Trophoblast cell (in vitro differentiated cells and primary cell): ENCODE results near the gene SUSD3.
A peak's percentile ranks its signal among the peaks of the same experiment; 100 is the strongest.

ENCODE experiments used
- DNase-seq, 2 donors: peaks; one replicate each; pipeline ENCODE4 v3.0.0-alpha.2; 2016
- H2AFZ ChIP-seq: 2 replicates; pipeline ENCODE4 v1.6.1; 2013; ENCODE audit warnings: low read length, moderate library complexity, mild to moderate bottlenecking; ENCODE audit not compliant: insufficient read depth, poor library complexity
- H2AK5ac ChIP-seq: 2 replicates; pipeline ENCODE4 v1.6.1; 2013; ENCODE audit warnings: mild to moderate bottlenecking, low read length
- H2BK120ac ChIP-seq: 2 replicates; pipeline ENCODE4 v1.6.1; 2013; ENCODE audit warnings: low read length, mild to moderate bottlenecking, moderate library complexity; ENCODE audit not compliant: insufficient read depth, poor library complexity
- H2BK12ac ChIP-seq: 2 replicates; pipeline ENCODE4 v1.6.1; 2013; ENCODE audit warnings: mild to moderate bottlenecking, low read length, moderate library complexity
- H2BK5ac ChIP-seq: 2 replicates; pipeline ENCODE4 v1.6.1; 2013; ENCODE audit warnings: low read length, low read depth, moderate library complexity, mild to moderate bottlenecking; ENCODE audit not compliant: poor library complexity
- H3K14ac ChIP-seq: 2 replicates; pipeline ENCODE4 v1.6.1; 2013; ENCODE audit warnings: mild to moderate bottlenecking, low read length
- H3K18ac ChIP-seq: 2 replicates; pipeline ENCODE4 v1.6.1; 2013; ENCODE audit warnings: mild to moderate bottlenecking, low read length
- H3K23ac ChIP-seq: 2 replicates; pipeline ENCODE4 v1.6.1; 2013; ENCODE audit warnings: low read length
- H3K27ac ChIP-seq: 2 replicates; pipeline ENCODE4 v1.5.1; 2013; ENCODE audit warnings: low read depth, mild to moderate bottlenecking, inconsistent platforms, low read length, moderate library complexity
- H3K27me3 ChIP-seq: 2 replicates; pipeline ENCODE4 v1.6.1; 2013; ENCODE audit warnings: inconsistent platforms, mild to moderate bottlenecking, low read length, moderate library complexity; ENCODE audit not compliant: insufficient read depth
- H3K36me3 ChIP-seq, 2 experiments: 1 replicate in 1 of 2; 2 replicates in 1 of 2; pipeline ENCODE4 v1.6.1; 2013; ENCODE audit warnings: low read length in 2 of 2, mild to moderate bottlenecking in 2 of 2, moderate library complexity in 1 of 2; ENCODE audit not compliant: insufficient read depth in 2 of 2, control insufficient read depth in 1 of 2
- H3K4ac ChIP-seq: 2 replicates; pipeline ENCODE4 v1.6.1; 2013; ENCODE audit warnings: low read depth, mild to moderate bottlenecking, low read length, moderate library complexity
- H3K4me1 ChIP-seq, 2 experiments: 1 replicate in 1 of 2; 2 replicates in 1 of 2; pipeline ENCODE4 v1.6.1; 2013; ENCODE audit warnings: low read length in 2 of 2, mild to moderate bottlenecking in 2 of 2, moderate library complexity in 1 of 2; ENCODE audit not compliant: insufficient read depth in 2 of 2, control insufficient read depth in 1 of 2
- H3K4me2 ChIP-seq: 2 replicates; pipeline ENCODE4 v1.6.1; 2013; ENCODE audit warnings: inconsistent platforms, mild to moderate bottlenecking, low read length, moderate library complexity
- H3K4me3 ChIP-seq: 2 replicates; pipeline ENCODE4 v1.5.1; 2013; ENCODE audit warnings: mild to moderate bottlenecking, low read depth, low read length, inconsistent platforms
- H3K79me1 ChIP-seq: one replicate; pipeline ENCODE4 v1.6.1; 2013; ENCODE audit warnings: low read length
- H3K79me2 ChIP-seq: 2 replicates; pipeline ENCODE4 v1.6.1; 2013; ENCODE audit warnings: low read length, mild to moderate bottlenecking; ENCODE audit not compliant: control insufficient read depth, insufficient read depth, poor library complexity
- H3K9ac ChIP-seq: 2 replicates; pipeline ENCODE4 v1.6.1; 2013; ENCODE audit warnings: mild to moderate bottlenecking, low read length
- H3K9me3 ChIP-seq: 2 replicates; pipeline ENCODE4 v1.6.1; 2013; ENCODE audit warnings: low read depth, mild to moderate bottlenecking, control low read depth, inconsistent platforms, low read length; ENCODE audit not compliant: insufficient read depth
- H4K12ac ChIP-seq: 2 replicates; pipeline ENCODE4 v1.6.1; 2013; ENCODE audit warnings: low read depth, mild to moderate bottlenecking, low read length, moderate library complexity
- H4K8ac ChIP-seq: 2 replicates; pipeline ENCODE4 v1.6.1; 2013; ENCODE audit warnings: low read depth, mild to moderate bottlenecking, low read length, moderate library complexity
- H4K91ac ChIP-seq: one replicate; pipeline ENCODE4 v1.6.1; 2013; ENCODE audit warnings: low read depth, mild to moderate bottlenecking, low read length, moderate library complexity
- WGBS: extraction: QIAGEN DNeasy Blood & Tissue Kit; methylation state at CpG from one replicate; pipeline ENCODE4 v1.1.7; 2013; ENCODE audit warnings: missing lambda C conversion rate; ENCODE audit not compliant: insufficient read length, insufficient coverage; ENCODE audit errors: extremely low coverage; 5-methylcytosine and 5-hydroxymethylcytosine counted together

The SUSD3 gene

DNA sequence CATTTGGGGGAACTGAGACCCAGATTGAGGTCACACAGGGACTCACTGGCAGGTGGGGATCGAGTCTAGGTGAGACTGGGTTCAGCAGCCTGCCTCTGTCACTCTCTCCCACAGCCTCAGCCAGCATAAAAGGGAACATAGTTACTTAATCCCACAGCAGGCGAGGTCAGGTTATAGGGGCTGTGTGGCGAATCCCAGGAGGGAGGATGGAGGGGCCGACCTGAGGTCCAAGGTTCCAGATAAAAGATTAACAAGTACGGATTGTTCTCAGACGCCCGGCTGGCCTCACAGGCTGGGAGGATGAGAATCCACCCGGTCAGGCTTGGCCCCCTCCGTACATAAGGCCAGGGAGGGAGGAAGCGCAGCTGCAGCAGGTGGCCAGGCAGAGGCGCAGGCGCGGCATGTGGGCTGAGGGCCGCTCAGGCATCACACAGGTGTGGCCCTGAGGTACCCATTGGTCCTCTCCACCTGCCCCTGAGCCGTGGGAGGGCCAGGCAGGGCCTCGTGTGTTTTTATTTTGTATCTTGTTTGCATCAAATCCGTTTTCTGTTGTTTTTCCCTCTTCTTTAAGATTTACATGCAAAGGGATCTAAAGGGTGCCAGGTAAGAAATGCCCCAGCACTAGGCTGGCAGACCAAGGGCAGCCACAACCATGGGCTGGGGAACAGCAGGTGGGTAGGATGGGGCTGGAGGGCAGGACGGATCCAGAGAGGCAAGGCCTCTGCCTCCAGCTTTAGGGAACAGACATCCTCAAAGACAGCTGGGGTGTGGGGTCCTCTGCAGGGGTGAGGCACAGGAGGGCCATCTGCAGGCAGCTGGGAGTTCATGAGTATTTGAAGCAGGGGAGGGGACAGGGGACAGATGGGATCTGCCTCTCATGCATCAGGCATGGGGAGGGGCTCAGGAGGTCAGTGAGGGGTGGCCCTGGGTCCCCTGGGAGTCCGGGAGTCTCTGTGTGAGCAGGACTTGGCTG is 3.6 kb downstream of the SUSD3 start:
- no peak overlapping the region for H3K9ac ChIP-seq
- no peak overlapping the region for H3K14ac ChIP-seq
- no peaks in the 10 kb centered on the region for H3K9me3 ChIP-seq
- no peak overlapping the region for H2BK120ac ChIP-seq
- H4K91ac ChIP-seq = no peak overlapping the region
- H2BK5ac ChIP-seq = no peak overlapping the region
- peak in 1 of 2 donors; percentile 14 for DNase-seq
- no peak overlapping the region for H2AFZ ChIP-seq
- no peak overlapping the region for H3K4me3 ChIP-seq
- no peak overlapping the region for H3K18ac ChIP-seq
- H2AK5ac ChIP-seq = no peak overlapping the region
- WGBS = no CpG with 5 or more reads among the region's 19 CpGs
- H3K27ac ChIP-seq = no peak overlapping the region
- H3K4me1 ChIP-seq = peaks cover 4 to 5% of the 10 kb centered on the region in 2 experiments
- H3K4ac ChIP-seq = no peak overlapping the region
- H3K36me3 ChIP-seq = no peaks in the 10 kb centered on the region
- no peak overlapping the region for H2BK12ac ChIP-seq
- no peak overlapping the region for H3K4me2 ChIP-seq
- no peaks in the 10 kb centered on the region for H3K79me2 ChIP-seq
- no peak overlapping the region for H4K12ac ChIP-seq
- H3K27me3 ChIP-seq = no peaks in the 10 kb centered on the region
- no peak overlapping the region for H3K23ac ChIP-seq
- no peak overlapping the region for H4K8ac ChIP-seq
- no peaks in the 10 kb centered on the region for H3K79me1 ChIP-seq

DNA sequence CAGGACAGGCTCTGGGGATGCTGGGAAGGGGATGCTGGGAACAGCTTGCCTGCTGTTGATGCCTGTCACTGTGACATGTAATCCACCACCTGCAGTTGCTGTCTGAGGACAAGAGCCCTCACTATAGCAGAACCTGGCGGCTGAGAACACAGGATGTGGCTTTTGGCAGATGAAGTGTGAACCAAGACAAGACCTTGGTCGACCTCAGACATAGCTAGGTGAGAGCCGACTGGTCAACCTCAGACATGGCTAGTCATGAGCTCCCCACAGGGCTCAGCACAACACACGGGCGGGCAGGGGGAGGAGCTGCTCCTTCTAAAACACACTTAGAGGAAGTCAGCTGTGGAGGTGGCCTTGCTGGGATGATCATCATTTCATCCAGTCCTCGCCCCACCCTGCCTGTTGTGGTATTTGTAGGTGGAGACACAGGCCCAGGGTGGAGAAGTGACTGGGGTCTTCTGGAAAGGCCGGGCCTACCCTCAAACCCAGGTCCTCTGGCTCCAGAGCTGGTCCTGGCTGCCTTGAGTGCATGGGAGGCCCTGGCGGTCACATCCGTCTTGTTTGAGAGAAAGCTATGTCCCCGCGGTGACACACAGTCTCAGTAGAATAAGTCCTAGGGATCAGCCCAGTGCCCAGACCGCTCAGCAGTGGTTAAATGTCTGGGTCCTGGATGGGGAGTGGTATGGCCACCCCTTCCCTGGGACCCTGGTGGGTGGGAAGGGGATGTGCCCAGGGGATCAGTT is 6.1 kb downstream of the SUSD3 start:
- Histone ChIP-seq H2BK12ac (no peak overlapping the region), H3K36me3 (no peaks in the 10 kb centered on the region), H3K79me1 (no peaks in the 10 kb centered on the region), H3K18ac (no peak overlapping the region), H3K4me2 (no peak overlapping the region), H3K4ac (no peak overlapping the region), H4K91ac (no peak overlapping the region), H3K4me3 (no peak overlapping the region), H3K14ac (no peak overlapping the region), H2BK120ac (no peak overlapping the region), H3K79me2 (no peaks in the 10 kb centered on the region), H3K27ac (no peak overlapping the region), H4K8ac (no peak overlapping the region), H4K12ac (no peak overlapping the region), H2BK5ac (no peak overlapping the region), H2AFZ (no peak overlapping the region), H3K27me3 (no peaks in the 10 kb centered on the region), H3K23ac (no peak overlapping the region), H3K4me1 (no peaks in the 10 kb centered on the region), H2AK5ac (no peak overlapping the region), H3K9me3 (no peaks in the 10 kb centered on the region), H3K9ac (no peak overlapping the region)
- DNase-seq = no peak
- no CpG with 5 or more reads among the region's 12 CpGs for WGBS

DNA sequence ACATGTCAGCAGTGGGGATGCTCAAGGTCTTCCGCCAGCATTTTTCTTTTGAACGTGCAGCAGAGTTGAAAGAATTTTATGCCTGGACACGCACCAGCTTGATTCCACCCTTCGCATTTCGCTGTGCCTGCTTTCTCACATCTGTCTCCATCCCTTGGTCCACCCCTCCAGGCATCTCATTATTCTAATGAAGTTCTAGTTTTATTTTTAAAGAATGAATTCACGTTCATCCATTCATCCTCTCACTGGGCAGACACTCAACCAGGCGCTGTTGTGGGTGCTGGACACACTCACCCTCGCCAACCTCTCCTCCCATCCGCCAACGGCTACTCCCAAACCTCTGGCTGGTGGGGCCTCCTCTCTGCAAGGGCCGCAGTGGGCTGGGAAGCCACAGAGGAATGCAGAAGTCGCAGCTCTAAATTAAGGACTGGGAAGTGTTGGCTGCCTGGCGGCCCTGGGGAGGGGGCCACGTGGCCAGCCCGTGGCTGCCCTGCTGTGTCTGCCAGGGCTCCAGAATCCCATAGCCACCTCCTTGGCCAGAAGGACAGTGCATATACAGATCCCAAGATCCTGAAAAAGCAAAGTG is 6.7 kb downstream of the SUSD3 start:
- Histone ChIP-seq H3K79me1 (no peaks in the 10 kb centered on the region), H4K8ac (no peak overlapping the region), H3K23ac (no peak overlapping the region), H3K4me1 (no peaks in the 10 kb centered on the region), H3K27ac (no peak overlapping the region), H2AK5ac (no peak overlapping the region), H2BK5ac (no peak overlapping the region), H3K4ac (no peak overlapping the region), H2AFZ (no peak overlapping the region), H4K91ac (no peak overlapping the region), H3K18ac (no peak overlapping the region), H3K36me3 (no peaks in the 10 kb centered on the region), H3K9me3 (no peaks in the 10 kb centered on the region), H3K27me3 (no peaks in the 10 kb centered on the region), H2BK12ac (no peak overlapping the region), H4K12ac (no peak overlapping the region), H3K9ac (no peak overlapping the region), H3K4me2 (no peak overlapping the region), H2BK120ac (no peak overlapping the region), H3K4me3 (no peak overlapping the region), H3K14ac (no peak overlapping the region), H3K79me2 (no peaks in the 10 kb centered on the region)
- DNase-seq = no peak
- WGBS = no CpG with 5 or more reads among the region's 15 CpGs

DNA sequence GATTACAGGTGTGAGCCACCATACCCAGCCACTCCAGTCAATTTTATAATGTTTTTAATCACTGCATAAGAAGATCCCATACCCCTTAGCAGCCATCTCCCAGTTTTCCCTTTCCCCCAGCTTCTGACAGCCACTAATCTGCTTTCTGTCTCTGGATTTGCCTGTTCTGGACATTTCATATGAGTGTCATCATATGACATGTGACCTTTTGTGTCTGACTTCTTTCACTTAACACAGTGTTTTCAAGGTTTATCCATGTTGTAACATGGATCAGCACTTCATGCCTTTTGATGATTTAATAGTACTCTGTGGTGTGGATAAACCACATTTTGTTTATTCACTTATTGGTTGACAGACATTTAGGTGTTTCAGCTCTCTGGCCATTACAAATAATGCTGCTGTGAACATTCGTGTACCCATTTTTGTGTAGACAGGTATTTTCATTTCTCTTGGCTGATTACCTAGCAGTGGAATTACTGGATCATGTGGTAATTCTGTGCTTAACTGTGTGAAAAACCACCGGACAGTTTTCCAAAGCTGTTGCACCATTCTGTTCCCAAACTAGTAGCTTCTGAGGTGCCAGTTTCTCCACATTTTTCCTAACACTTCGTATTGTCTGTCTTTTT is 8.6 kb downstream of the SUSD3 start:
- Histone ChIP-seq H3K4me3 (no peak overlapping the region), H3K18ac (no peak overlapping the region), H3K27me3 (no peaks in the 10 kb centered on the region), H2AK5ac (no peak overlapping the region), H3K79me1 (no peaks in the 10 kb centered on the region), H3K14ac (no peak overlapping the region), H4K8ac (no peak overlapping the region), H3K27ac (no peak overlapping the region), H4K12ac (no peak overlapping the region), H3K9me3 (no peaks in the 10 kb centered on the region), H3K4me2 (no peak overlapping the region), H3K4ac (no peak overlapping the region), H2BK12ac (no peak overlapping the region), H3K9ac (no peak overlapping the region), H2BK5ac (no peak overlapping the region), H2BK120ac (no peak overlapping the region), H4K91ac (no peak overlapping the region), H3K79me2 (no peaks in the 10 kb centered on the region), H3K36me3 (no peaks in the 10 kb centered on the region), H3K4me1 (no peaks in the 10 kb centered on the region), H2AFZ (no peak overlapping the region), H3K23ac (no peak overlapping the region)
- DNase-seq = peak in 1 of 2 donors; percentile 16
- no CpG with 5 or more reads among the region's 3 CpGs for WGBS
